Activated naive CD4-positive, alpha-beta T cell treated with anti-CD3 and anti-CD28 coated beads, Interleukin-2, amount 50 U/mL, for 16 hours (primary cell): Measurements from ENCODE around the gene DIAPH3.

ENCODE experiments used
- DNase-seq: peaks from one replicate; pipeline ENCODE4 v3.0.0-alpha.2; 2020

DIAPH3 gene

GRCh38 chr13:60012488-60012887 is 151.2 kb downstream of the DIAPH3 start:
- DNase-seq: no peak

GRCh38 chr13:60009300-60010253 is 154.2 kb downstream of the DIAPH3 start:
- DNase-seq: no peak

GRCh38 chr13:60001889-60002288 is 161.8 kb downstream of the DIAPH3 start:
- no peak for DNase-seq

- DNase-seq: no peak
These were observed 162.8 kb downstream of the DIAPH3 start for GRCh38 chr13:60000976-60001375.

- no peak for DNase-seq
These were observed 163.6 kb downstream of the DIAPH3 start for GRCh38 chr13:60000081-60000480.

GRCh38 chr13:59997976-59998375 is 165.8 kb downstream of the DIAPH3 start:
- DNase-seq: no peak

- no peak for DNase-seq
These were observed 167.2 kb downstream of the DIAPH3 start for GRCh38 chr13:59996461-59996980.

- no peak for DNase-seq
These were observed 172.3 kb downstream of the DIAPH3 start for GRCh38 chr13:59991395-59991794.

- DNase-seq: no peak
These were observed 180.9 kb downstream of the DIAPH3 start for GRCh38 chr13:59982631-59983382.

GRCh38 chr13:59979589-59979988 is 184.1 kb downstream of the DIAPH3 start:
- DNase-seq: no peak

- no peak for DNase-seq
These were observed 184.9 kb downstream of the DIAPH3 start for GRCh38 chr13:59978862-59979261.

GRCh38 chr13:59976856-59977255 is 186.9 kb downstream of the DIAPH3 start:
- no peak for DNase-seq

GRCh38 chr13:59975807-59976435 is 187.8 kb downstream of the DIAPH3 start:
- DNase-seq: no peak

GRCh38 chr13:59970847-59971246 is 192.9 kb downstream of the DIAPH3 start:
- no peak for DNase-seq

- DNase-seq: no peak
These were observed 199.9 kb downstream of the DIAPH3 start for GRCh38 chr13:59963827-59964226.

GRCh38 chr13:59963383-59963782 is 200.3 kb downstream of the DIAPH3 start:
- DNase-seq: no peak

GRCh38 chr13:59962343-59962742 is 201.4 kb downstream of the DIAPH3 start:
- no peak for DNase-seq

- no peak for DNase-seq
These were observed 203.0 kb downstream of the DIAPH3 start for GRCh38 chr13:59960683-59961082.

GRCh38 chr13:59957438-59957837 is 206.3 kb downstream of the DIAPH3 start:
- no peak for DNase-seq

GRCh38 chr13:59954601-59955000 is 209.1 kb downstream of the DIAPH3 start:
- no peak for DNase-seq

GRCh38 chr13:59951011-59951410 is 212.7 kb downstream of the DIAPH3 start:
- DNase-seq: no peak

- no peak for DNase-seq
These were observed 213.5 kb downstream of the DIAPH3 start for GRCh38 chr13:59950266-59950665.

- no peak for DNase-seq
These were observed 215.0 kb downstream of the DIAPH3 start for GRCh38 chr13:59948686-59949085.
